Testis (tissue), 2 donors: ENCODE data around the gene PAF1.

Experiments used
- CTCF ChIP-seq, 3 experiments: fragments of 450-650 bp in 2 of 3; fragments of 200-600 bp in 1 of 3; sonication (generic) in 1 of 3; IDR thresholded peaks; one replicate each; pipeline ENCODE4 v1.5.1; 2016 to 2019; ENCODE audit warnings: antibody characterized with exemption in 3 of 3, mild to moderate bottlenecking in 2 of 3, moderate library complexity in 1 of 3
- POLR2A ChIP-seq: fragments of 450-650 bp; IDR thresholded peaks from one replicate; pipeline ENCODE4 v1.6.1; 2017; ENCODE audit warnings: antibody characterized with exemption, mild to moderate bottlenecking, moderate library complexity

- no peak for TF ChIP-seq CTCF (IDR thresholded peaks at IDR 0.05)
- TF ChIP-seq POLR2A = no peak
These were observed 14.5 kb upstream of the PAF1 start for GRCh38 chr19:39405261-39405957.
